HCT116 (cell line): ENCODE results near the gene CFAP221.

Experiments used
- CEBPB ChIP-seq: IDR thresholded peaks from 2 replicates; pipeline ENCODE4 v1.6.1; 2012; ENCODE audit warnings: low read depth
- ELF1 ChIP-seq: IDR thresholded peaks from 2 replicates; pipeline ENCODE4 v1.6.1; 2012; ENCODE audit warnings: low read depth, borderline replicate concordance
- JUND ChIP-seq: IDR thresholded peaks from 2 replicates; pipeline ENCODE4 v1.6.1; 2012
- POLR2A ChIP-seq: IDR thresholded peaks from 2 replicates; pipeline ENCODE4 v1.7.0; 2011; ENCODE audit warnings: borderline replicate concordance; ENCODE audit not compliant: insufficient read depth, insufficient read length; ENCODE audit errors: extremely low read depth
- SRF ChIP-seq: IDR thresholded peaks from 2 replicates; pipeline ENCODE4 v1.6.1; 2012; ENCODE audit warnings: low read depth
- YY1 ChIP-seq: IDR thresholded peaks from 2 replicates; pipeline ENCODE4 v1.6.1; 2011; ENCODE audit warnings: low read length, low read depth, moderate library complexity, mild to moderate bottlenecking; ENCODE audit not compliant: insufficient replicate concordance; ENCODE audit errors: extremely low read depth

DNA sequence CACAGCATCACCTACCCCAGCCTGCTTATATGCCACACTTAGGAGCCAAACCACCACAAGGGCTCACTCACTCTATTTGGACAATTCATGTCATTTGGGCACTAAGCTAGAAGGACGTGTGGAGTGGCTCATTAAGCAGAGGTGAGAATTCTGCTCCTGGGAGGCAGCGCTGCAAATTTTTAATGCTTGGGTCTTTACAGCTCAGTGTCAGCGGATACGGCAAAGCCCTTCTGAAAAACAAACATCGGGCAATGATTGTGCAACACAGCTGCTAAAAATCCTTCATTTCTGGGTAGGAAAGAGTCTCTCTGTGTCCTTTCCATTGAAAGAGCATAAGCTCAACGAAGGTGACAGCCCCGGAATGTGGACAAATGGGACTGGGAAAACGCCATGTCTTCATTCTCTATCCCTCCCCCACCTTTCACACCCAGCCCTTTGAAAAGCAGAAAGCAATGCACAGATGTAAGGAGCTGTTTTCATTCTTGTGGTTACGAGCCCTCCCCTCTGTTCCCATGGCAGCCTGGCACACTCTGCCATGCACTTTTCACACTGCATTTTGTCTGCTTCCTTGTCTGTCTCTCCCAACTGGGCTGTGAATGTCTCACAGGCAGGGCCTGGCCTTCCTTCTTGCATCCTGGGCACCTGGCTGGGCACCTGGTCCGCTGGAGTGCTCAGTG, 150.7 kb downstream of the CFAP221 start:
- TF ChIP-seq SRF (no peak), YY1 (no peak), ELF1 (no peak), CEBPB (no peak), JUND (no peak), POLR2A (no peak)
